ENCODE data around the gene SEPTIN5.
A peak's percentile ranks its signal among the peaks of the same experiment; 100 is the strongest.

Gene SEPTIN5

DNA sequence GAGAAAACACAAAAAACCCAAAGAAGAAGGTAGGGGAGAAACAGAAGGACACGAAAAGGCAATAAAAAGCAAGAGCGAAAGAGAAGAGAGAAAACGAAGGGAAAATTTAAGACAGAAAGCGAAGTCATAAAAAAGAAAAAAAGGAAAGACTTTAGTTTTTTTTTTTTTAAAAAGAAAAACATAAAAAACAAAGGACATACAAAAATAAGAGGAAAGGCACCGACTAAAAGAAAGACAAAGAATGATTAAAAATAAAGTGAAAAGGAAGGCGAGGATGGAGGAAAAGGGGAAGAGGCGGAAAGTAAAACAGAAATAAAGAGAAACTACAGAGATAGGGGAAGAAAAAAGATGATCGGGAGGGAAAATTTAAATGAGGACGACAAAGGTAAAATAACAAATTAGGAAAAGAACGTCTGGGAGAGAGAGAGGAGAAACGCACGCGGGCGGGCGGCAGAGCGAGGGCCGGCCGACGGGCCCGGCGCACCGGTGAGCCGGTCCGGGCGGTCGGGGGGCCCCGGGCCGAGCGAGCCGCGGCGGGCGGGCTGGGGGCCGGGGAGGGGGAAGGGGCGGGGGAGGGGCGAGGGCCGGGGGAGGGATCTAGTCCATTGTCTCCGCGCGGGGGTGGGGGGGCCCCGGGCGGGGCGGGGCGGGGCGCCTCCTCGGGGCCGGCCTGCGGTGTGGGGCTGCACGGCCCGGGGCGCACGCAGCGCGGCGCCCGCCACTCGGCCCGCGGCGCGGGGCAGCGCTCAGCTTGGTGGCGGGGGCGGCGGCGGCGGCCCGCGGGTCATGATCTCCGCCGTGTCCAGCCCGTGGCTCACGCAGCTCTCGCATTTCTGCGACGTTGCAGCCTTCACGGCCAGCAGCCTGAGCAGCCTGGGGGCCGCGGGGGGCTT, 46.0 kb downstream of the SEPTIN5 start, which contains the start of gene TBX1:
TBX1 (plus strand) TSS at position 721 of the 893 bp plus-strand sequence; CDS start at position 787, 66 bp downstream.
- peak within 1 kb of the TSS; percentile 54 for H3K27ac ChIP-seq
- TF ChIP-seq CTCF (conservative IDR thresholded peaks at IDR 0.05; ENCODE audit: low read depth) = no peak
- ChIA-PET POLR2A (ENCODE audit: low non-redundant PET) (no interaction called here), CTCF (interaction anchor here (0.6 kb wide), 1 partner anchor 80 kb away, joined by 3 read pairs; no protein-coding TSS in a partner anchor)
- no peak for DNase-seq (ENCODE audit: low spot score)

GRCh38 chr22:19760951-19761724, 46.8 kb downstream of the SEPTIN5 start:
- CTCF ChIA-PET = interaction anchor here (0.6 kb wide), 1 partner anchor 81 kb away, joined by 3 read pairs; no protein-coding TSS in a partner anchor
- DNase-seq (ENCODE audit: low spot score) = no peak
- no peak for TF ChIP-seq CTCF (conservative IDR thresholded peaks at IDR 0.05; ENCODE audit: low read depth)
- peak overlapping the region; percentile 54 for H3K27ac ChIP-seq
- POLR2A ChIA-PET (ENCODE audit: low non-redundant PET) = no interaction called here

DNA sequence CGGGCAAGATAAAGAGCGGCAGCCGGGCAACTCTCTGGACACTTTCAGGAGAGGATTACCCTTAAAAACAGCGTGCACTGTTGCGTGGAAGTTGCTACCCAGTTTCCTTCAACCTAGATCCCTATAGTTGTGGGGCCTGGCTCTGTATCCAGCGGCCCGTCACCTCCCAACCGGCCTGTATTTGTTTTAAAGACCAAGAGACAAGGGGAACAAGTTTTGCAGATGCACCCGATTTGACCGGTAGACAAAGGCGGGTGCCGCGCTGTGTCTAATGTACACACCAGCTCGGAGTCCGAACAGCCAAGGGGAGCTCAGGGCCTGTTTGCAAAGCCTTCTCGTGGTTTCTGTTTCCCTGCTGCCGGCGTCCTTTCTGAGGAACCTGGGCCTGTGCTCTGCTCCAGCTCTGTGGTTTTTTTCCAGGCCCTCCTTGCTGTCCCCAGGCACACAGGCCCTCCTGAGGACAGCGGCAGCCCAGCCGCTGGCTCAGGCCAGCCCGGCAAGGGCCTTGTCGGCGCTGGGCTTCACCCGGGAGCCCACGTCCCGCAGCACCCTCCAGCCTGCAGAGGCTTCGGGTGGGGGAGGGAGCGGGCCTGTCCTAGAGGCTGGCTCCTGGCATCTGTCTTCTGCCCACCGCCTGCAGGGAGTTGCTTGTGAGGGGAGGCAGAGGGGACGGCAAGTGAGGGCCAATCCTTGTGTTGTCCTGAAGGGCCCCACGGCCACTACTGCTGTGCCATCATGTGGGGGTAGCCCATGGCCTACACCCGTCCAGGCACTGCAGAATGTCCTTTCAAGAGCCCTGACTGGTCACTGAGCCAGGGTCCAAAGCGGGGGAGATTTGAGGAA, 47.6 kb downstream of the SEPTIN5 start:
- CTCF ChIA-PET = interaction anchor here (0.5 to 0.7 kb wide), 3 partner anchors 86 to 1975 kb away, joined by 3 to 4 read pairs (median 3); no protein-coding TSS in a partner anchor
- no peak for TF ChIP-seq CTCF (conservative IDR thresholded peaks at IDR 0.05; ENCODE audit: low read depth)
- H3K27ac ChIP-seq = peak overlapping the region; percentile 54

DNA sequence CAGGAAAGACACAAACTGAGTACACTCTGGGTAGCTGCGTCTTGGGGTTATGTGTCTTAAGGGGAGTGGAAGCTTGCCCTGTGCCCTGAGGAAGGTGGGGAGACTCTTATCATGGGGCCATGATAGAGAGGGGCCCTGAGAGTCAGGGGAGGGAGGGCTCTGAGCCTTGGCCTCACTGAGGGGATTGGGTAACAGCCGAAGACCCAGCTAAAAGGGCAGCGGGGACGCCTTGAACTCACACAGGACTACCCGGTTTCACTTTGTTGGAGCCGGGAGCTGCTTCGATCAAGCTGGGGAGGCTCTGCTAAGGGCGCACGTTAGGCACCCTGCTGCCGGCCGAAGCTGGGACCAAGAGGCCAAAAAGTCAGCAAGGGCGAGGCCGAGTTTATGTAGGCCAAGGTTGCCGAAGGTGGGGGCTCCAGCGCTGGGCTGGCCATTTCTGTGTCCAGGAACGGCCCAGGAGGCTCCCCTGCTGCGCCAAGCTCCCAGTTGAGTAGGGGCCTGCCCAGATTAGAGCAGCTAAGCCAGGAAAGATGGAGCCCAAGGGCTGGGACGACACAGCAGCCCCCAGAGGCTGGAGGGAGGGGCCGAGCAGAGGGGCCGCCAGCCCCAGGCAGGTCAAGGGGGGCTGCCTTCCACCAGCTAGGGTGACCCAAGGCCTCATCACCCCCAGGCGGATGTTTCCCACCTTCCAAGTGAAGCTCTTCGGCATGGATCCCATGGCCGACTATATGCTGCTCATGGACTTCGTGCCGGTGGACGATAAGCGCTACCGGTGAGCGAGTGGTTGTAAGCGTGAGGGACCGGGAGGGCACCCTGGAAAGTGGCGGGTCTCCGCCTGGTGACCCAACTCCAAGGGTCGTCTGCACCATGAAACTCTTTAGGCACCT, 48.5 kb downstream of the SEPTIN5 start:
- no peak for TF ChIP-seq CTCF (conservative IDR thresholded peaks at IDR 0.05; ENCODE audit: low read depth)
- no peak for DNase-seq (ENCODE audit: low spot score)
- ChIA-PET CTCF (interaction anchor here (0.5 to 0.8 kb wide), 3 partner anchors 32 to 349 kb away, joined by 3 to 4 read pairs (median 3); no protein-coding TSS in a partner anchor), POLR2A (ENCODE audit: low non-redundant PET) (no interaction called here)
- peak overlapping the region; percentile 54 for H3K27ac ChIP-seq

More for the DNA sequence above, 47.6 kb downstream of the SEPTIN5 start:
- POLR2A ChIA-PET (ENCODE audit: low non-redundant PET) = no interaction called here
- DNase-seq (ENCODE audit: low spot score) = no peak

- no peak for TF ChIP-seq CTCF (conservative IDR thresholded peaks at IDR 0.05; ENCODE audit: low read depth)
- no peak overlapping the region; the same call in 1 of the 2 replicates for H3K27ac ChIP-seq
- no peak for DNase-seq (ENCODE audit: low spot score)
- POLR2A ChIA-PET (ENCODE audit: low non-redundant PET) = no interaction called here
- CTCF ChIA-PET = interaction anchor here (0.8 kb wide), 1 partner anchor 33 kb away, joined by 3 read pairs; no protein-coding TSS in a partner anchor
These were observed 49.4 kb downstream of the SEPTIN5 start for GRCh38 chr22:19763458-19764298.

All from RWPE1 (cell line).